ENCODE data around the gene PCDH17. TPM values are rescaled to one million over a fixed set of nuclear protein-coding genes. Genes with fewer than 3 reads are reported as not detected.

The PCDH17 gene
- polyA plus RNA-seq, 2 of the 4 experiments (the other 2 are of a cell fraction) = 0.01 to 0.27 TPM

DNA sequence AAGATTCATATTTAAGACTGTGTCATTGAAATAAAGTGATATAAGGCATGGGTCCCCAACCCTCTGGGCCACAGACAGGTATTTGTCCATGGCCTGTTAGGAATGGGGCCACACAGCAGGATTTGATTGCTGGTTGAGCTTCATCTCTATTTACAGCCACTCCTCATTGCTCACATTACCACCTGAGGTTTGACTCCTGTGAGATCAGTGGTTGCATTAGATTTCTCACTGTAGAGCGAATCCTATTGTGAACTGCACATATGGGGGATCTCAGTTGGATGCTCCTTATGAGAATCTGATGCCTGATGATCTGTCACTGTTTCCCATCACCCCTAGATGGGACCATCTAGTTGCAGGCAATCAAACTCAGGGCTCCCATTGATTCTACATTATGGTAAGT, 132.1 kb downstream of the PCDH17 start:
- Histone ChIP-seq H3K4me1 (no peaks in the 10 kb centered on the region), H3K4me2 (no peak overlapping the region), H3K4me3 (no peak overlapping the region), H3K9me3 (no peaks in the 10 kb centered on the region), H3K27ac (no peak overlapping the region)
- no peak for ATAC-seq
- ChIA-PET CTCF (no interaction called here), POLR2A (no interaction called here)
- no peak for FAIRE-seq
- WGBS (ENCODE audit: missing lambda C conversion rate) = 0% methylated on average over 1 of the region's 1 CpG
- no peak for TF ChIP-seq E2F6 (IDR thresholded peaks at IDR 0.05; ENCODE audit: borderline replicate concordance, low read depth)
- no peak for TF ChIP-seq EHF (CRISPR knock-in tag; IDR thresholded peaks at IDR 0.05)
- no peak for TF ChIP-seq KDM5A (IDR thresholded peaks at IDR 0.05)
- TF ChIP-seq MYC (IDR thresholded peaks at IDR 0.05; ENCODE audit: borderline replicate concordance, low read length) = no peak
- TF ChIP-seq TP53 (CRISPR knock-in tag; IDR thresholded peaks at IDR 0.05) = no peak
- TF ChIP-seq RARB (CRISPR knock-in tag; IDR thresholded peaks at IDR 0.05) = no peak
- no peak for TF ChIP-seq SREBF2 (IDR thresholded peaks at IDR 0.05)
- no peak for TF ChIP-seq FOSB (CRISPR knock-in tag; IDR thresholded peaks at IDR 0.05)
- TF ChIP-seq ATOH8 (CRISPR knock-in tag; IDR thresholded peaks at IDR 0.05; ENCODE audit: low read depth) = no peak
- TF ChIP-seq ZSCAN20 (CRISPR knock-in tag; IDR thresholded peaks at IDR 0.05) = no peak
- TF ChIP-seq, protein P1, sequence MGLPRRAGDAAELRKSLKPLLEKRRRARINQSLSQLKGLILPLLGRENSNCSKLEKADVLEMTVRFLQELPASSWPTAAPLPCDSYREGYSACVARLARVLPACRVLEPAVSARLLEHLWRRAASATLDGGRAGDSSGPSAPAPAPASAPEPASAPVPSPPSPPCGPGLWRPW (IDR thresholded peaks at IDR 0.05) = no peak
- TF ChIP-seq CBX8 (IDR thresholded peaks at IDR 0.05) = no peak
- TF ChIP-seq CTCF (IDR thresholded peaks at IDR 0.05) = no peak
- TF ChIP-seq HDAC2 (IDR thresholded peaks at IDR 0.05) = no peak
- TF ChIP-seq RFX5 (IDR thresholded peaks at IDR 0.05) = no peak
- no peak for TF ChIP-seq HEYL (CRISPR knock-in tag; IDR thresholded peaks at IDR 0.05)
- TF ChIP-seq HMGXB4 (CRISPR knock-in tag; IDR thresholded peaks at IDR 0.05; ENCODE audit: borderline replicate concordance) = no peak
- no peak for TF ChIP-seq FOSL2 (IDR thresholded peaks at IDR 0.05)
- TF ChIP-seq FOSL2 (CRISPR knock-in tag; IDR thresholded peaks at IDR 0.05) = no peak
- no peak for TF ChIP-seq BCL3 (IDR thresholded peaks at IDR 0.05)
- no peak for DNase-seq (ENCODE audit: low read depth in 1 of 2, low spot score in 1 of 2)

All from A549 (cell line).